ENCODE results near the gene FAF2. TPM values are rescaled to one million over a fixed set of nuclear protein-coding genes. Genes with fewer than 3 reads are reported as not detected.
"Not testable (repeated sequence)": the region's sequence is repeated elsewhere in the genome, so short reads cannot be mapped to it uniquely, and the experiment has no call there.

Gene FAF2
- total RNA-seq, 1 experiment from 2014 or later, result 45.9 TPM

GRCh38 chr5:176542596-176543427, 94.6 kb downstream of the FAF2 start:
- peak; percentile 52 for DNase-seq (ENCODE audit: low read depth)

DNA sequence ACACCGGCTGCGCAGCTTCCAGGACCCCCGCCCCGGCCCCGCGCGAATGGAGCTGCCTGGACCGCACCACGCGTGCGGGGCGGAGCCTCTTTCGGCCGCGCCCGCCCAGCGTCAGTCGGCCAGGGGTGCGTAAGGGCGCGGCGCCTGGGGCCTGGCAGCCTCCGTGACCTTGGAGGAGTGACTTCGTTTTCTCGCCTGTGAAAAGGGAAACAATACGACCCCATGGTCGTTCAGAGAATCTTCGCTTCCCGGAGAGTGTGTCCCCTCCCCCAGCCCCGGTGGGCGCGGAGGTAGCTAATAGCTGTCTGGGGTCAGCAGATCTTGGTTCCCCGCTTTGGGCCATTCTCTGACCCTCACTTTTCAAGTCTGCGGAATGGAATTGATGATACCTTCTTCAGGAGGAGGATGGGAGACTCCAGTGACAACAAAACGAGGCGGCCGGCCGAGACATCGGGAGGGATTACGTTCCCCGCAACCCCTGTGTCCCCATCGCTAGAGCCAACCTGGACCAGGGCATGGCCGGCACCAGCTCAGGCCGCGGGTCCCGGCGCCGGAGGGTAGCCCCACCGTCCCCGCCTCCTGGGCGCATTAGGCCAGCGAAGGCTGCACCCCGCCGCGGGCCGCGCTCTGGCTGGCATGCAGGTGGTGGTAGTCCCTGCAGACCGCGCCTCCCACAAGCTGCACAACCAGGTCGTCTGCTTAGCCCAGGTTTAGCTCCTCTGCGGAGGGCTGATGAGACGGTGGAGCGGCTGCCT, 95.4 kb downstream of the FAF2 start:
- DNase-seq (ENCODE audit: low read depth), result peak; percentile 77

- DNase-seq (ENCODE audit: low read depth), result no peak
Measured at GRCh38 chr5:176545388-176545736, 97.2 kb downstream of the FAF2 start.

DNA sequence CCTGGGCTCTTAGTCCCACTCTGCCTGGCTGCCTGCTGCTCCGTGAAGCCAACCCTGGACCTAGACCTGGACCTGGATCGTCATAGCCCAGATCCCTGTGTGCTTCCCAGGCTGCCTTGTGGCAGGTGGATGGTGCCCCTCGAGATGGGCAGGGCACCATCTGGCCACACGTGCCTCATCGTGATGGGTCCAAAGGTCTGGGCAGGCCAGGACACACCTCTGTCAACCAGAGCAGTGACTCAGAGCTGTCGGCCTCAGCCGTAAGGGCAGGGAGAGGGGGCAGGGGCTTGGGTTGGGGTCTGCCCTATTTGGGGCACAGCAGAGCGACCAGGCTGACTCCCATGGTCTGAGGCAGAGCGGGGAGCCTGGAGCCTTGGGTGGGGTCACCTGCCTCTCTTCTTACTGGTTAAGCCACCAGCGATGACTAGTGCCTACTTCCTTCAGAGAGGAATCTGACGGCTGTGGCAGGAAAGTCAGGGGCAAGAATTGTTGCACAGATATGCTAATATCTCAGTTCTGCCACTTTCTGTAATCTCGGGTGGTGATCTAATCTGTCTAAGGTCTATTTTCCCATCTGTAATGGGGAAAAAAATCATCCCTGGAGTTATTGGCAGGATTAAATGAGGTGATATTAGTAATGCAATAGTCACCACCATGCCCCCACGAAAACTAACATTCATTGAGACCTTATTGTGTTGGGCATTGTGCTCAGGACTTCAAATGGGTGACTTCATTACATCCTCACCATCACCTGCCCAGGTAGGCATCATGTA, 97.7 kb downstream of the FAF2 start:
- DNase-seq (ENCODE audit: low read depth), result no peak

GRCh38 chr5:176547802-176548201, 99.6 kb downstream of the FAF2 start:
- DNase-seq (ENCODE audit: low read depth), result peak; percentile 44

GRCh38 chr5:176548967-176549444, 100.8 kb downstream of the FAF2 start, which contains the start of gene CDHR2:
TSS of gene CDHR2 (plus strand) at chr5:176549342. CDS start at chr5:176565353, 16,011 bp downstream.
- DNase-seq (ENCODE audit: low read depth), result no peak

- no peak for DNase-seq (ENCODE audit: low read depth)
Measured at GRCh38 chr5:176549871-176550270, 101.7 kb downstream of the FAF2 start.

GRCh38 chr5:176550275-176550831, 102.2 kb downstream of the FAF2 start:
- no peak for DNase-seq (ENCODE audit: low read depth)

GRCh38 chr5:176550937-176551336, 102.8 kb downstream of the FAF2 start:
- not testable (repeated sequence) for DNase-seq (ENCODE audit: low read depth)

DNA sequence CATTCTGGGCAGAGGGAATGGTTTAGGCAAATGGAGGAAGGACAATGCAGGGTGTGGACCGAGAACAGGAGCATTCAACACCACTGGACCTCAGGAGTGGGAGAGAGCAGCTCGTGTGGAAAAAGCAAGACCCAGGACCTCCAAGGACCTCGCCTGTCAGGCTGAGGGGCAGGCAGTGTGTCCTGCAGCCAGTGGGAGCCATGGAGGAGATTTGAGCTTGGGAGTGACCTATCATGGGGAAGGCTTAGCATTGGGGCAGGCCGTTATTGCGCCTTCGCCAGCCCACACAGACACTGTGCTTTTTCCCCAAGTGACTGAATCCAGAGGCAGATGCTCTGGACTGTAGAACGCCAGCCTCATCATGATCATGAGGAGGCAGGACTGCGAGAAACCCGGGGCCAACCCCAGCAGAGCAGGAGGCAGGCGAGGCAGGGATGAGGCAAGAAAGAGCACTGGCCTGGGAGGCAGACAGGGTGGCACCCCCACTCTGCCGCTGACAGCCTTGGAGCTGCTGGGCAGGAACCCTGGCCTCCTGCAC, 104.2 kb downstream of the FAF2 start:
- no peak for DNase-seq (ENCODE audit: low read depth)

GRCh38 chr5:176553260-176554085, 105.3 kb downstream of the FAF2 start:
- DNase-seq (ENCODE audit: low read depth), result no peak

- DNase-seq (ENCODE audit: low read depth), result no peak
Measured at GRCh38 chr5:176557846-176558245, 109.7 kb downstream of the FAF2 start.

Other genes starting within 250 kb of the FAF2 start
- 9.5 and 12.4 TPM in 2 replicates for gene SIMC1, start 210.0 kb upstream of the FAF2 start, total RNA-seq (2014; rRNA removed; shearing (Covaris generic))
- gene KIAA1191, start 86.6 kb upstream of the FAF2 start, total RNA-seq (2014; rRNA removed; shearing (Covaris generic)), result 31.6 and 46.3 TPM in 2 replicates
- gene ARL10, start 82.9 kb upstream of the FAF2 start, total RNA-seq (2014; rRNA removed; shearing (Covaris generic)), result 1.1 and 1.6 TPM in 2 replicates
- gene NOP16, start 59.8 kb upstream of the FAF2 start, total RNA-seq (2014; rRNA removed; shearing (Covaris generic)), result 99.3 and 104 TPM in 2 replicates
- 54.8 and 80.5 TPM in 2 replicates for gene HIGD2A, start 59.6 kb upstream of the FAF2 start, total RNA-seq (2014; rRNA removed; shearing (Covaris generic))
- gene CLTB, start 31.8 kb upstream of the FAF2 start, total RNA-seq (2014; rRNA removed; shearing (Covaris generic)), result 98.5 and 104 TPM in 2 replicates
- gene RNF44, start 89.0 kb downstream of the FAF2 start, total RNA-seq (2014; rRNA removed; shearing (Covaris generic)), result 9.5 and 10.4 TPM in 2 replicates
- gene CDHR2, start 101.0 kb downstream of the FAF2 start, total RNA-seq (2014; rRNA removed; shearing (Covaris generic)), result 0.36 TPM in 1 of 2 replicates, not detected in the other
- 12.3 and 13.6 TPM in 2 replicates for gene GPRIN1, start 161.8 kb downstream of the FAF2 start, total RNA-seq (2014; rRNA removed; shearing (Covaris generic))
- 0.11 TPM in 1 of 2 replicates, not detected in the other for gene SNCB, start 182.1 kb downstream of the FAF2 start, total RNA-seq (2014; rRNA removed; shearing (Covaris generic))
- not detected in 2 replicates for gene EIF4E1B, start 182.3 kb downstream of the FAF2 start, total RNA-seq (2014; rRNA removed; shearing (Covaris generic))
- 17.0 and 20.2 TPM in 2 replicates for gene TSPAN17, start 199.1 kb downstream of the FAF2 start, total RNA-seq (2014; rRNA removed; shearing (Covaris generic))

All from Daoy (cell line).